K562 (cell line): ENCODE measurements around the gene ALDH9A1. TPM values are rescaled to one million over a fixed set of nuclear protein-coding genes. Genes with fewer than 3 reads are reported as not detected.

Source experiments
- BRCA1 ChIP-seq, 2 experiments: fragments of 450-650 bp in 1 of 2; sonication (generic) in 1 of 2; formaldehyde crosslinking in 1 of 2; IDR thresholded peaks; 2 replicates each; pipeline versions ENCODE4 v1.5.0 to v1.6.1; 2017 to 2020; ENCODE audit warnings: mild to moderate bottlenecking in 1 of 2, missing genetic modification reagents in 1 of 2
- ILK ChIP-seq: fragments of 450-650 bp; IDR thresholded peaks from 2 replicates; pipeline ENCODE4 v1.6.1; 2016; ENCODE audit warnings: missing genetic modification characterization, low read depth, mild to moderate bottlenecking, missing compliant biosample characterization, moderate library complexity, borderline replicate concordance
- NFE2L1 ChIP-seq: fragments of 450-650 bp; IDR thresholded peaks from 2 replicates; pipeline ENCODE4 v1.6.1; 2016; ENCODE audit warnings: missing genetic modification characterization, low read depth, mild to moderate bottlenecking, missing compliant biosample characterization, moderate library complexity, borderline replicate concordance
- POU5F1 ChIP-seq: fragments of 150-350 bp; IDR thresholded peaks from 2 replicates; pipeline ENCODE4 v1.6.1; 2014; ENCODE audit warnings: borderline replicate concordance, low read length, low read depth, mild to moderate bottlenecking; ENCODE audit not compliant: partially characterized antibody
- ZMIZ1 ChIP-seq, 2 experiments: fragments of 150-350 bp in 1 of 2; IDR thresholded peaks; 2 replicates each; pipeline ENCODE4 v1.6.1; 2012 to 2016; ENCODE audit warnings: low read depth in 2 of 2, low read length in 2 of 2, mild to moderate bottlenecking in 1 of 2, moderate library complexity in 1 of 2
- ZNF274 ChIP-seq: IDR thresholded peaks from 2 replicates; pipeline ENCODE4 v1.6.1; 2011; ENCODE audit warnings: low read depth, mild to moderate bottlenecking, low read length, moderate library complexity, borderline replicate concordance
- ZNF77 ChIP-seq: fragments of 250-450 bp; sonication (Bioruptor Pico); IDR thresholded peaks from 2 replicates; pipeline ENCODE4 v1.5.0; 2020
- polyA plus RNA-seq, 8 experiments: library from polyadenylated mRNA; depleted of rRNA in 4 of 8; stranded (reverse) in 5 of 8; unstranded in 3 of 8; fragments of >200 nt; fragmentation: Nextera tagmentation in 2 of 8; fragmentation: Illumina TruSeq in 1 of 8; extraction: Ambion mirVana in 2 of 8; extraction: Trizol in 1 of 8; gene quantifications; 2 replicates each; pipeline versions ENCODE4 v1.2.1 to v1.2.3, GENCODE V29; 2011 to 2014; ENCODE audit warnings: inconsistent platforms in 1 of 8, missing spikeins in 1 of 8
- total RNA-seq, 7 experiments: library from RNA; depleted of rRNA in 6 of 7; stranded (reverse); fragments of >200 nt in 6 of 7; fragmentation: Illumina TruSeq in 2 of 7; extraction: Trizol in 2 of 7; gene quantifications; 2 replicates each; pipeline versions ENCODE4 v1.2.1 to v1.2.3, GENCODE V29; 2011 to 2021; ENCODE audit warnings: low replicate concordance in 1 of 7
- TF ChIP-seq, protein P1 (sequence below): IDR thresholded peaks from 2 replicates; pipeline ENCODE4 v1.6.1; 2011; ENCODE audit warnings: borderline replicate concordance, low read depth, mild to moderate bottlenecking, moderate library complexity, low read length; ENCODE audit not compliant: insufficient read depth, poor library complexity, severe bottlenecking
- TF ChIP-seq, protein P2 (sequence below): fragments of 450-650 bp; formaldehyde crosslinking; IDR thresholded peaks from 2 replicates; pipeline ENCODE4 v1.4.0; 2022; ENCODE audit warnings: mild to moderate bottlenecking, moderate library complexity

Gene ALDH9A1
- total and polyA plus RNA-seq, 9 of the 15 experiments (the other 6 are each of a cell fraction or from before 2014, with no cell fraction given) = 26.5 to 54.3 (median 39.2) TPM

- TF ChIP-seq, protein P1, sequence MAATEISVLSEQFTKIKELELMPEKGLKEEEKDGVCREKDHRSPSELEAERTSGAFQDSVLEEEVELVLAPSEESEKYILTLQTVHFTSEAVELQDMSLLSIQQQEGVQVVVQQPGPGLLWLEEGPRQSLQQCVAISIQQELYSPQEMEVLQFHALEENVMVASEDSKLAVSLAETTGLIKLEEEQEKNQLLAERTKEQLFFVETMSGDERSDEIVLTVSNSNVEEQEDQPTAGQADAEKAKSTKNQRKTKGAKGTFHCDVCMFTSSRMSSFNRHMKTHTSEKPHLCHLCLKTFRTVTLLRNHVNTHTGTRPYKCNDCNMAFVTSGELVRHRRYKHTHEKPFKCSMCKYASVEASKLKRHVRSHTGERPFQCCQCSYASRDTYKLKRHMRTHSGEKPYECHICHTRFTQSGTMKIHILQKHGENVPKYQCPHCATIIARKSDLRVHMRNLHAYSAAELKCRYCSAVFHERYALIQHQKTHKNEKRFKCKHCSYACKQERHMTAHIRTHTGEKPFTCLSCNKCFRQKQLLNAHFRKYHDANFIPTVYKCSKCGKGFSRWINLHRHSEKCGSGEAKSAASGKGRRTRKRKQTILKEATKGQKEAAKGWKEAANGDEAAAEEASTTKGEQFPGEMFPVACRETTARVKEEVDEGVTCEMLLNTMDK = peak; percentile 56
- TF ChIP-seq ZMIZ1 (IDR thresholded peaks at IDR 0.05; ENCODE audit: low read depth in 2 of 2, low read length in 2 of 2) = no peak
- TF ChIP-seq NFE2L1 (tag) = no peak
- TF ChIP-seq BRCA1 (IDR thresholded peaks at IDR 0.05) = no peak
- TF ChIP-seq BRCA1 (CRISPR knock-in tag; IDR thresholded peaks at IDR 0.05) = no peak
- no peak for TF ChIP-seq ZNF274
- no peak for TF ChIP-seq ZNF77 (CRISPR knock-in tag)
- TF ChIP-seq POU5F1 = no peak
- no peak for TF ChIP-seq ILK
- TF ChIP-seq, protein P2, sequence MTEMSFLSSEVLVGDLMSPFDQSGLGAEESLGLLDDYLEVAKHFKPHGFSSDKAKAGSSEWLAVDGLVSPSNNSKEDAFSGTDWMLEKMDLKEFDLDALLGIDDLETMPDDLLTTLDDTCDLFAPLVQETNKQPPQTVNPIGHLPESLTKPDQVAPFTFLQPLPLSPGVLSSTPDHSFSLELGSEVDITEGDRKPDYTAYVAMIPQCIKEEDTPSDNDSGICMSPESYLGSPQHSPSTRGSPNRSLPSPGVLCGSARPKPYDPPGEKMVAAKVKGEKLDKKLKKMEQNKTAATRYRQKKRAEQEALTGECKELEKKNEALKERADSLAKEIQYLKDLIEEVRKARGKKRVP = no peak
These were observed 12.0 kb downstream of the ALDH9A1 start (continued) for GRCh38 chr1:165686121-165686970.
